Measurements from ENCODE around the gene NACAD.

DNA sequence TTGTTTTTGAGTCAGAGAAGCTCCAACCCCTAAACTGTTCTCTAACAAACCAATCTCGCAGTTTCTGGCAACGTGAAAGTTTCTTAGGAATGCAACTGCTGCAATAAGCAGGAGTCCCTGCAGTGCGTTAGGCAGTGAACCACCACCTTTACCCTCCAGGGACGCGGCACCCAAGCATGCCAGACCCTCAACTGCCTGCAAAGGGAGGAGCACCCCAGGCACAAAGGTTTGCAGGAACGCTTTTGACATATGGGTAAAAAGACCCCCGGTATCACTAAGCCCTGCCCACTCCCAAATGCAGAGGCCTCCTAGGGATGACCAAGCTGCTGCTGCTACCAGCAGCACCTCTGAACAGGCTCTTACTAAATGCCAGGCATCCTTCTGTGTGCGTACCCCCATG lies 18.1 kb upstream of the NACAD start:
- TF ChIP-seq, protein P1, sequence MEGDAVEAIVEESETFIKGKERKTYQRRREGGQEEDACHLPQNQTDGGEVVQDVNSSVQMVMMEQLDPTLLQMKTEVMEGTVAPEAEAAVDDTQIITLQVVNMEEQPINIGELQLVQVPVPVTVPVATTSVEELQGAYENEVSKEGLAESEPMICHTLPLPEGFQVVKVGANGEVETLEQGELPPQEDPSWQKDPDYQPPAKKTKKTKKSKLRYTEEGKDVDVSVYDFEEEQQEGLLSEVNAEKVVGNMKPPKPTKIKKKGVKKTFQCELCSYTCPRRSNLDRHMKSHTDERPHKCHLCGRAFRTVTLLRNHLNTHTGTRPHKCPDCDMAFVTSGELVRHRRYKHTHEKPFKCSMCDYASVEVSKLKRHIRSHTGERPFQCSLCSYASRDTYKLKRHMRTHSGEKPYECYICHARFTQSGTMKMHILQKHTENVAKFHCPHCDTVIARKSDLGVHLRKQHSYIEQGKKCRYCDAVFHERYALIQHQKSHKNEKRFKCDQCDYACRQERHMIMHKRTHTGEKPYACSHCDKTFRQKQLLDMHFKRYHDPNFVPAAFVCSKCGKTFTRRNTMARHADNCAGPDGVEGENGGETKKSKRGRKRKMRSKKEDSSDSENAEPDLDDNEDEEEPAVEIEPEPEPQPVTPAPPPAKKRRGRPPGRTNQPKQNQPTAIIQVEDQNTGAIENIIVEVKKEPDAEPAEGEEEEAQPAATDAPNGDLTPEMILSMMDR (IDR thresholded peaks at IDR 0.05): no peak
- TF ChIP-seq NR3C1 (CRISPR knock-in tag; conservative IDR thresholded peaks at IDR 0.05; ENCODE audit: low read depth) (no peak), ZNF396 (CRISPR knock-in tag; IDR thresholded peaks at IDR 0.05; ENCODE audit: borderline replicate concordance) (no peak), MXD4 (CRISPR knock-in tag; IDR thresholded peaks at IDR 0.05; ENCODE audit: borderline replicate concordance) (no peak), CREB1 (CRISPR knock-in tag; IDR thresholded peaks at IDR 0.05) (no peak)
